Nephron (organoid): ENCODE data around the gene CAMTA1.
A peak's percentile ranks its signal among the peaks of the same experiment; 100 is the strongest.
"Not testable (repeated sequence)": the region's sequence is repeated elsewhere in the genome, so short reads cannot be mapped to it uniquely, and the experiment has no call there.

Source experiments
- H3K27ac Mint-ChIP-seq, 3 experiments: 2 replicates each; pipeline ENCODE4 v1.8.0; 2020; ENCODE audit warnings: mixed read lengths in 3 of 3, mild to moderate bottlenecking in 2 of 3, moderate library complexity in 1 of 3
- H3K27me3 Mint-ChIP-seq: 2 replicates; pipeline ENCODE4 v1.8.0; 2021; ENCODE audit warnings: low read depth, mild to moderate bottlenecking, moderate library complexity, mixed read lengths
- H3K36me3 Mint-ChIP-seq: 2 replicates; pipeline ENCODE4 v1.8.0; 2020; ENCODE audit warnings: low read depth, mixed read lengths
- H3K4me1 Mint-ChIP-seq: 2 replicates; pipeline ENCODE4 v1.8.0; 2020; ENCODE audit warnings: mixed read lengths
- H3K4me3 Mint-ChIP-seq, 3 experiments: 2 replicates each; pipeline ENCODE4 v1.8.0; 2020; ENCODE audit warnings: mild to moderate bottlenecking in 3 of 3, mixed read lengths in 3 of 3, moderate library complexity in 2 of 3
- H3K9me3 Mint-ChIP-seq: 2 replicates; pipeline ENCODE4 v1.8.0; 2020; ENCODE audit warnings: mixed read lengths
- CTCF ChIP-seq, 3 experiments: fragments of 200-600 bp; sonication (generic); IDR thresholded peaks; one replicate each; pipeline ENCODE4 v1.5.0; 2021; ENCODE audit warnings: antibody characterized with exemption in 3 of 3; ENCODE audit not compliant: unreplicated experiment in 3 of 3

The CAMTA1 gene

GRCh38 chr1:7375781-7376660 lies 590.8 kb downstream of the CAMTA1 start:
- peaks cover 23% of the 10 kb centered on the region for H3K4me1 Mint-ChIP-seq
- TF ChIP-seq CTCF (IDR thresholded peaks at IDR 0.05; ENCODE audit: unreplicated experiment in 3 of 3), result no peak
- no peaks in the 10 kb centered on the region for H3K36me3 Mint-ChIP-seq
- H3K9me3 Mint-ChIP-seq, result no peaks in the 10 kb centered on the region
- no peak overlapping the region for H3K27ac Mint-ChIP-seq
- H3K4me3 Mint-ChIP-seq, result no peak overlapping the region
- H3K27me3 Mint-ChIP-seq, result peaks cover 29% of the 10 kb centered on the region

DNA sequence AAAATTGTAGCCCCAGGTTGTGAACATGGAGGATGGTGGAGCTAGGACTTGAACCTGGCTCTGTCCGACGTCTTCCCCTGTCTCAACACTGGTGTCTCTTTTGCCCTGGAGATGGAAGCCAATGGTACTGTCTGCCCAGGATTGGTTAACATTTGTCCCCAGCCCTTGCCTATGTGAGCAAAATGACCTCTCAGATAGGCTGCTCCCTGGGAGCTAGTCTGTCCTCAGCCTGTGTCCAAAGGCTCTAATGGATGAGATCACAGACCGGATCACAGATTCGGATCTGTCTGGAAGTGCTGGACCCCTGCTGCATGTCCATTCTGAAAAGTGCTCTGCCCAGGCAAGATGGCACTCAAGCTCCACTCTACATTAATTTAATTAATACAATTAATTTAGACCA lies 591.4 kb downstream of the CAMTA1 start:
- Mint-ChIP-seq H3K9me3 (no peaks in the 10 kb centered on the region), H3K27me3 (peaks cover 29% of the 10 kb centered on the region), H3K36me3 (no peaks in the 10 kb centered on the region), H3K4me1 (peaks cover 23% of the 10 kb centered on the region), H3K4me3 (no peak overlapping the region), H3K27ac (no peak overlapping the region)
- TF ChIP-seq CTCF (IDR thresholded peaks at IDR 0.05; ENCODE audit: unreplicated experiment in 3 of 3), result no peak

DNA sequence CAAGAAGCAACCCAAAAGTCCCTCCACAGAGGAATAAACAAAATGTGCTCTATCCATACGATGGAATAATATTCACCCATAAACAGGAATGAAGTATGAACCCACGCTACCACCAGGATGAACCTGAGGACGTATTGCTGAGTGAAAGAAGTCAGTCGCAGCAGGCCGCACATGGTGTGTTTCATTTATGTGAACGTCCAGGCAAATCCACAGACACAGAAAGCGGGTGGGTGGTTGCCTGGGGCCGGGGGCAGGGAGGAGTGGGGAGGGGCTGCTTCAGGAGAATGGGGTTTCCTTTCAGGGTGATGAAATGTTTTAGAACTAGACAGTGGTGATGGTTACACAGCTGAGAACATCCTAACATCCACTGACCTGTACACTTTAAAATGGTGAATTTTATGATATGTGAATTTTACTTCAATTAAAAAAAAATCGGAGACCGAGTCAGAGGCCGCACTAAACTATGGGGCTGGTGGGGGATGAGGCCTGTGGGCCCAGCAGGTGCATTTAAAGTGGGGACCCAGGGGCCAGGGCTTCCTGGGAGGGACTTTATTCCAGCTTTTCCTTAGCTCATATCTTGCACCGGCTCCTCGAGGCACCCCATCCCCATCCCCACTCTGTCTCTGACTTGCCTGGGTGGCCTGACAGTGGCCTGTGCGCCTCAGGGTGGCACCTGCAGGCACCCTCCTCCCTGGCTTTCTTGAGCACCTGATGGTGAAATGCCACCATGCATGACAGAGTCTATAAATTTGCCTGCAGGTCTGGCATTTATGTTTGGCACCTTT lies 593.3 kb downstream of the CAMTA1 start:
- H3K27me3 Mint-ChIP-seq, result peaks cover 33% of the 10 kb centered on the region
- no peaks in the 10 kb centered on the region for H3K36me3 Mint-ChIP-seq
- no peak for TF ChIP-seq CTCF (IDR thresholded peaks at IDR 0.05; ENCODE audit: unreplicated experiment in 3 of 3)
- no peak overlapping the region for H3K4me3 Mint-ChIP-seq
- H3K4me1 Mint-ChIP-seq, result peaks cover 23% of the 10 kb centered on the region
- peaks cover 3% of the 10 kb centered on the region for H3K9me3 Mint-ChIP-seq
- peak overlapping the region in 2 of 3 experiments; percentile 80 to 87 for H3K27ac Mint-ChIP-seq

DNA sequence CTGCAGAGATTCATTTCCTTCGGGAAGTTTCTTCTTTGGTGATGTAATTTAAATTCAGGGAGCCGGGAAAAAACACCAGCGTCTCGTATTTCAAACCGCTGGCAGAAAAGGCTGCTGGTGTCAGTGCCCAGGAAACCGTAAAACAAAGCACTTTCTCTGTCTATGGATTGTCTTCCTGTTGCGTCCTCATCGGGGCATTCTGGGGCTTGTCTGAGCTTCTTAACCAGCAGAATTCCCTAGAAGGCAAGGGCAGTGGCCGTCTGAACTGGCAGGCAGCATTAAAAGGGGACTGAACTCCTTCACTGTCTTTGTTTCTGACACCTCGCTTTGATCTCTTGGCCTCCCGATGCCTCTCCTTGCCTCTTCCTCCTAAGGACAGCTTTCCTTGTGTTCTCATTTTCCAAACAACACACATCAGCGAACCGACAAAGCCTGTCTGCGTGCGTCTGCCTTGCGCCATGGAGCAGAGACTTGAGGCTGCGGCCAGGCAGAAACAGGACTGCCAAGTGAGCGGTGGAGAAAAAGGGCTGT lies 594.3 kb downstream of the CAMTA1 start:
- Mint-ChIP-seq H3K4me3 (peak overlapping the region; percentile 32 to 62 (median 55)), H3K4me1 (peaks cover 17% of the 10 kb centered on the region), H3K27me3 (peaks cover 30% of the 10 kb centered on the region), H3K9me3 (peaks cover 3% of the 10 kb centered on the region), H3K36me3 (no peaks in the 10 kb centered on the region), H3K27ac (peak overlapping the region; percentile 73 to 87 (median 80))
- no peak for TF ChIP-seq CTCF (IDR thresholded peaks at IDR 0.05; ENCODE audit: unreplicated experiment in 3 of 3)

DNA sequence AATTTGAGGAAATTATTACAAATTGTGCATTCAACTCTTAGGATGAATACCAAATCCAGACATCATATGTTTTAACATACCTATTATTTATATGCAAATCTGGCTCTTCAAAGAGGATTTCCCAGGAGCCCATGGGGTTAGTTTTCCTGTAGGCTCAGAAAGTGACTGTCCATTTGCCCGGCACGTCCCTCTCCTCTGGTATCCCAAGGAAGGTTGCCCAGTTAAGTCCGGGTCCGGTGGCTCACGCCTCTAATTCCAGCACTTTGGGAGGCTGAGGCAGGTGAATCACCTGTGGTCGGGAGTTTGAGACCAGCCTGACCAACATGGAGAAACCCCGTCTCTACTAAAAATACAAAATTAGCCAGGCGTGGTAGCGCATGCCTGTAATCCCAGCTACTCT lies 594.8 kb downstream of the CAMTA1 start:
- Mint-ChIP-seq H3K27ac (peak overlapping the region in 2 of 3 experiments; percentile 80 to 87), H3K4me1 (peaks cover 17% of the 10 kb centered on the region), H3K4me3 (peak overlapping the region in 1 of 3 experiments; percentile 62), H3K27me3 (peaks cover 26% of the 10 kb centered on the region)
- not testable (repeated sequence) for H3K9me3 Mint-ChIP-seq, H3K36me3 Mint-ChIP-seq

- H3K4me1 Mint-ChIP-seq, result peaks cover 17% of the 10 kb centered on the region
Observed at GRCh38 chr1:7380712-7381111, 595.5 kb downstream of the CAMTA1 start.

GRCh38 chr1:7381729-7382128 lies 596.5 kb downstream of the CAMTA1 start:
- not testable (repeated sequence) for H3K36me3 Mint-ChIP-seq, H3K4me3 Mint-ChIP-seq, H3K9me3 Mint-ChIP-seq, H3K27ac Mint-ChIP-seq
- H3K27me3 Mint-ChIP-seq, result peaks cover 27% of the 10 kb centered on the region
- peaks cover 21% of the 10 kb centered on the region for H3K4me1 Mint-ChIP-seq

More at GRCh38 chr1:7380712-7381111, 595.5 kb downstream of the CAMTA1 start:
- Mint-ChIP-seq H3K9me3 (peaks cover 3% of the 10 kb centered on the region), H3K36me3 (no peaks in the 10 kb centered on the region), H3K4me3 (no peak overlapping the region), H3K27me3 (peaks cover 22% of the 10 kb centered on the region), H3K27ac (no peak overlapping the region)
- no peak for TF ChIP-seq CTCF (IDR thresholded peaks at IDR 0.05; ENCODE audit: unreplicated experiment in 3 of 3)
